Hindlimb muscle (tissue), 1 donor: ENCODE measurements around the gene PRRC2A. TPM values are rescaled to one million over a fixed set of nuclear protein-coding genes. Genes with fewer than 3 reads are reported as not detected.

Experiments used
- DNase-seq: peaks from one replicate; pipeline ENCODE4 v3.0.0-alpha.2; 2013
- polyA plus RNA-seq: library from polyadenylated mRNA; unstranded; fragments of 120-200 nt; gene quantifications from one replicate; pipeline ENCODE4 v1.2.1, GENCODE V29; 2013; ENCODE audit not compliant: insufficient read length

PRRC2A gene
- polyA plus RNA-seq, 1 donor, result 166 TPM

- DNase-seq, result no peak
Measured at GRCh38 chr6:31626952-31627351, 6.4 kb downstream of the PRRC2A start.

GRCh38 chr6:31627690-31628287, 7.3 kb downstream of the PRRC2A start:
- DNase-seq, result no peak

GRCh38 chr6:31629014-31629413, 8.5 kb downstream of the PRRC2A start:
- no peak for DNase-seq

GRCh38 chr6:31630177-31630934, 9.8 kb downstream of the PRRC2A start:
- DNase-seq, result no peak

- DNase-seq, result no peak
Measured at GRCh38 chr6:31631209-31631608, 10.7 kb downstream of the PRRC2A start.

DNA sequence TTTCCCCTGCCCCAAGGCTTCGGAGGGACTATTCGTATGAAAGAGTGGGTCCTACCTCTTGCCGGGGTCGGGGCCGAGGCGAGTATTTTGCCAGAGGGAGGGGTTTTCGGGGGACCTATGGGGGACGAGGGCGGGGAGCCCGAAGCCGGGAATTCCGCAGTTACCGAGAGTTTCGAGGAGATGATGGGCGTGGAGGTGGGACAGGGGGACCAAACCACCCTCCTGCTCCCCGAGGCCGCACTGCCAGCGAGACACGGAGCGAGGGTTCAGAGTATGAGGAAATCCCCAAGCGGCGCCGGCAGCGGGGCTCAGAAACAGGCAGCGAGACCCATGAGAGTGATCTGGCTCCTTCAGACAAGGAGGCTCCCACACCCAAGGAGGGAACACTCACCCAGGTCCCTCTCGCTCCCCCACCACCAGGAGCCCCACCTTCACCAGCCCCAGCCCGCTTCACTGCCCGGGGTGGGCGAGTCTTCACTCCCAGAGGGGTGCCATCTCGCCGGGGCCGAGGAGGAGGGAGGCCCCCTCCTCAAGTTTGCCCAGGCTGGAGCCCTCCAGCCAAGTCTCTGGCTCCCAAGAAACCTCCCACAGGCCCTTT, 11.3 kb downstream of the PRRC2A start:
- DNase-seq, result no peak

DNA sequence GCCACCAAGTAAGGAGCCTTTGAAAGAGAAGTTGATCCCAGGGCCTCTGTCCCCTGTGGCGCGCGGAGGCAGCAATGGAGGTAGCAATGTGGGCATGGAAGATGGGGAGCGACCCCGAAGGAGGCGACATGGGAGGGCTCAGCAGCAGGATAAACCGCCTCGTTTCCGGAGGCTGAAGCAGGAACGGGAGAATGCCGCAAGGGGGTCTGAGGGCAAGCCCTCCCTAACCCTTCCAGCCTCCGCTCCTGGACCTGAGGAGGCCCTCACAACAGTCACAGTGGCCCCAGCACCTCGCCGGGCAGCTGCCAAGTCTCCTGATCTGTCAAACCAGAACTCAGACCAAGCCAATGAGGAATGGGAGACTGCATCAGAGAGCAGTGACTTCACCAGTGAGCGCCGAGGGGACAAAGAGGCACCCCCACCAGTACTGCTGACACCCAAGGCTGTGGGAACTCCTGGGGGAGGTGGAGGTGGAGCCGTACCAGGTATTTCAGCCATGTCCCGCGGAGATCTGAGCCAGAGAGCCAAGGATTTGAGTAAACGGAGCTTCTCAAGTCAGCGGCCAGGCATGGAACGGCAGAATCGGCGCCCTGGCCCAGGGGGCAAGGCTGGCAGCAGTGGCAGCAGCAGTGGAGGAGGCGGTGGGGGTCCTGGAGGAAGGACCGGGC, 11.9 kb downstream of the PRRC2A start:
- DNase-seq, result no peak

DNA sequence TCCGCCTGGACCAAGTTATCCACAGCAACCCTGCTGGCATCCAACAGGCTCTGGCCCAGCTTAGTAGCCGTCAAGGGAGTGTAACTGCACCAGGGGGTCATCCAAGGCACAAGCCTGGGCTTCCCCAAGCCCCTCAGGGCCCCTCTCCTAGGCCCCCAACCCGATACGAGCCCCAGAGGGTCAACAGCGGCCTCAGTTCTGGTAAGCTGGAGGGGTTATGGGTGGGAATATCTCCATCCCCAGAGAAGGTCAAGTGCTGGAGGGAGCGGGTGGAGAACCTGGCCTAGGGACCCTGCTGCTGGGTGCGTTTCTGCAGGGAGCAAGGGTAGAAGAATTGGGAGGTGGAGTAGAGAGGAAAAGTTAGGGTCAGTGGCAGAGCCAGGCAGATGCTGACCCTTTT, 12.9 kb downstream of the PRRC2A start:
- DNase-seq, result no peak

GRCh38 chr6:31634131-31634530, 13.6 kb downstream of the PRRC2A start:
- DNase-seq, result no peak

DNA sequence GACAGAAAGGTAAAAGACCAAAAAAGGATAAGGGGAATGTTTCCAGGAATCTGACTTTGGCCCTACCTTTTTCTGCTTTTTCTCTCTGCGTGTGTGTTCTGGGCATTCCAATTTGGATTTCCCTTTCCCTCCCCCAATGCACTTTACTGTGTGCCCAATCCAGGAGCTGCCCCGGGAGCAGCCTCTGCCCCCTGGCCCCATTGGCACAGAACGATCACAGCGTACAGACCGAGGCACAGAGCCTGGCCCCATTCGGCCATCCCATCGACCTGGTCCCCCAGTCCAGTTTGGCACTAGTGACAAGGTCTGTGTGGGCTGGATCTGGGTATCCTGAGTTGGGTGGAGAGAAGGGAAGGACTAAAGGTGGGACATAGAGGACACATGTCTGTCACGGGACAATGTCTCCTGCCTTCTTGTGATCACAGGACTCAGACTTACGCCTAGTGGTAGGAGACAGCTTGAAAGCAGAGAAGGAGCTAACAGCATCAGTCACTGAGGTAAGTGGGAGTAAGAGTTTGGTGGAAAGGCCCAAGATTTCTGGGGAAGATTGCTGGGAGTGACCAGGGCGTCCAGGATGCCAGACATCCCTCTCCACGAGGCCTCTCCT, 14.6 kb downstream of the PRRC2A start:
- DNase-seq, result no peak

GRCh38 chr6:31636698-31637596, 16.4 kb downstream of the PRRC2A start:
- DNase-seq, result no peak

DNA sequence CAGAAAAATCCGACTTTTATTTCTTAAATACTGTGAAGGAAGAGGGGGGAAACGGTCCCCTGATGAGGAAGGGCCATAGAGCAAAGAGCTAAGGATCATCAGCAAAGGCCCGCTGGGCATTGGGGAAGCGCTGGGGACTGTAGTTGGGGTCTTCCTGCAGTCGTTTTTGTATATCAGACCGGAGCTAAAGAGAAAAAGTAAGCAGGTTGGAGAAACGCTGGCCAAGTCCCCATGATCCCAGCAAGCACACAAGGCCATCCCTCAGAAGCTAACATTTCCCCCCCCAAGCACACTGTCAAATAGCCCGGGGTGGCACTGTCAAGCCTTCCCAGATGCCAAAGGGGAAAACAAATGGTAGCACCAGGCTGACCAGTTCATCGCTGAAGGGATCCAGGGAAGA, 18.5 kb downstream of the PRRC2A start:
- DNase-seq, result no peak

- no peak for DNase-seq
Measured at GRCh38 chr6:31639449-31639861, 18.9 kb downstream of the PRRC2A start.

GRCh38 chr6:31640612-31641011, 20.1 kb downstream of the PRRC2A start:
- DNase-seq, result no peak

DNA sequence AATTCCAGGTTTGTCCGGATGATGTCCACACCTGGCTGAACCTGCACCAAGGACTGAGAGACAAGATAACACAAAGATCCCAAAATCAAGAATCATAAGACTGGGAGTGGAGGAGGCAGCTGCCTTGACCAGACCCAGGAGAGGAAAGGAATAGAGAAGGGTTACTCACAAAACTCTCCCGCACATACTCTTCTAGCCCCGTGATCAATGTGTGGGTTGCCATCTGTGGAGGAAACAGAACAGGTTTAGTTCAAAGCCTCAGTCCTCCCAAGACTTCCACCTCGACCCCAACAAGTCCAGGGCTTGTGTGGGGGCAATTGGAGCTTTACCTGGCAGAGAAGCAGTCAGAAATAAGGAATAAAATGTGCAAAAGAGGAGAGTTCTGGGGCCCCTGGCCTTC, 20.9 kb downstream of the PRRC2A start:
- no peak for DNase-seq

- no peak for DNase-seq
Measured at GRCh38 chr6:31642798-31643570, 22.5 kb downstream of the PRRC2A start.

- DNase-seq, result no peak
Measured at GRCh38 chr6:31643818-31644454, 23.4 kb downstream of the PRRC2A start.

GRCh38 chr6:31645325-31645724, 24.8 kb downstream of the PRRC2A start:
- DNase-seq, result no peak

- DNase-seq, result peak; percentile 83
Measured at GRCh38 chr6:31651602-31652191, 31.2 kb downstream of the PRRC2A start.
